Thoracic aorta endothelial cell (primary cell): ENCODE results near the gene GAST. TPM values are rescaled to one million over a fixed set of nuclear protein-coding genes. Genes with fewer than 3 reads are reported as not detected.

Source experiments
- small RNA-seq: library from RNA; depleted of rRNA; stranded (forward); fragments of <200 nt; gene quantifications from one replicate; pipeline ENCODE3, GENCODE V24; 2012
- total RNA-seq: library from RNA; depleted of rRNA; stranded (reverse); fragments of >200 nt; gene quantifications from 2 replicates; pipeline ENCODE4 v1.2.3, GENCODE V29; 2012

Gene GAST
- total RNA-seq = not detected in 2 replicates

GRCh38 chr17:41711669-41712400 lies at the start of gene GAST:
Gene GAST, plus strand, starts transcription at chr17:41712331. Its CDS starts 3,106 bp downstream, at chr17:41715437.

GRCh38 chr17:41688641-41689496 lies 23.3 kb upstream of the GAST start, which contains the start of gene EIF1:
Gene EIF1, plus strand, starts transcription at chr17:41688885. Its CDS starts 154 bp downstream, at chr17:41689039.

GRCh38 chr17:41734139-41734948 lies 22.2 kb downstream of the GAST start, which contains the start of gene HAP1:
Gene HAP1, minus strand, starts transcription at chr17:41734643. Its CDS starts 9 bp downstream, at chr17:41734634.

Small RNA genes lying within 50 kb of the gene (small RNA-seq; reads per million reads assigned to genes)
- gene RN7SL399P (not detected), gene RNA5SP442 (not detected)

Other genes starting within 250 kb of the GAST start
- not detected in 2 replicates for gene KRT32, start 244.9 kb upstream of the GAST start, total RNA-seq
- gene KRT35, start 231.2 kb upstream of the GAST start, total RNA-seq = not detected in 2 replicates
- gene KRT36, start 222.4 kb upstream of the GAST start, total RNA-seq = not detected in 2 replicates
- gene KRT13, start 206.7 kb upstream of the GAST start, total RNA-seq = not detected in 2 replicates
- 2.1 and 2.3 TPM in 2 replicates for gene KRT15, start 193.4 kb upstream of the GAST start, total RNA-seq
- 59.7 and 64.9 TPM in 2 replicates for gene KRT19, start 184.0 kb upstream of the GAST start, total RNA-seq
- not detected in 2 replicates for gene KRT9, start 140.3 kb upstream of the GAST start, total RNA-seq
- not detected in 2 replicates for gene KRT14, start 125.4 kb upstream of the GAST start, total RNA-seq
- gene KRT16, start 99.6 kb upstream of the GAST start, total RNA-seq = not detected in 2 replicates
- gene KRT17, start 87.8 kb upstream of the GAST start, total RNA-seq = 0.22 and 0.80 TPM in 2 replicates
- 102 and 109 TPM in 2 replicates for gene EIF1, start 23.4 kb upstream of the GAST start, total RNA-seq
- gene HAP1, start 22.3 kb downstream of the GAST start, total RNA-seq = 0.07 and 0.53 TPM in 2 replicates
- 107 and 115 TPM in 2 replicates for gene JUP, start 74.4 kb downstream of the GAST start, total RNA-seq
- gene P3H4, start 99.6 kb downstream of the GAST start, total RNA-seq = 40.0 and 52.8 TPM in 2 replicates
- gene FKBP10, start 100.7 kb downstream of the GAST start, total RNA-seq = 129 and 131 TPM in 2 replicates
- gene NT5C3B, start 123.9 kb downstream of the GAST start, total RNA-seq = 54.5 and 71.5 TPM in 2 replicates
- not detected in 2 replicates for gene KLHL10, start 125.5 kb downstream of the GAST start, total RNA-seq
- 35.5 and 38.2 TPM in 2 replicates for gene KLHL11, start 153.1 kb downstream of the GAST start, total RNA-seq
- gene ACLY, start 206.6 kb downstream of the GAST start, total RNA-seq = 309 and 427 TPM in 2 replicates
- gene ODAD4, start 218.3 kb downstream of the GAST start, total RNA-seq = 0.13 and 0.36 TPM in 2 replicates